Endothelial cell of umbilical vein (primary cell): Measurements from ENCODE around the gene CCDC142. TPM values are rescaled to one million over a fixed set of nuclear protein-coding genes. Genes with fewer than 3 reads are reported as not detected.
A peak's percentile ranks its signal among the peaks of the same experiment; 100 is the strongest.

Experiments used
- BruUV-seq: library from RNA; stranded (reverse); fragments of 400-500 nt; replicated peaks from 2 replicates; lab custom pipeline; 2021; lab: Mats Ljungman, UMichigan
- CTCF ChIA-PET: fragments of 300-600, 350-600 bp; sonication (Branson Sonifier 250); formaldehyde crosslinking; loops from one replicate; lab custom pipeline; 2021; ENCODE audit warnings: antibody characterized with exemption, inconsistent platforms; lab: Charles Lee
- POLR2A ChIA-PET: fragments of 300-600, 350-600 bp; sonication (Branson Sonifier 250); formaldehyde crosslinking; loops from one replicate; lab custom pipeline; 2021; ENCODE audit warnings: antibody characterized with exemption, inconsistent platforms; lab: Charles Lee
- DNase-seq: peaks from one replicate; pipeline ENCODE4 v3.0.0-alpha.2; 2011; ENCODE audit warnings: low read depth, low spot score
- FAIRE-seq: peaks from 2 replicates; lab custom pipeline; 2011; peaks lifted over from hg19 to GRCh38; lab: Jason Lieb, UNC
- H2AFZ ChIP-seq: 2 replicates; pipeline ENCODE4 v1.6.0; 2012; ENCODE audit warnings: low read depth, low read length, control low read depth, inconsistent platforms
- H3K27ac ChIP-seq: 2 replicates; pipeline ENCODE4 v1.5.1; 2011; ENCODE audit warnings: low read depth, mild to moderate bottlenecking, control low read depth, low read length, moderate library complexity; ENCODE audit not compliant: insufficient read depth
- H3K27me3 ChIP-seq, 2 experiments: 2 replicates each; pipeline versions ENCODE4 v1.6.0 to v1.6.1; 2011; ENCODE audit warnings: low read length in 2 of 2, mixed read lengths in 1 of 2; ENCODE audit not compliant: control insufficient read depth in 2 of 2, insufficient read depth in 2 of 2
- H3K36me3 ChIP-seq, 2 experiments: 2 replicates in 1 of 2; 3 replicates in 1 of 2; pipeline ENCODE4 v1.5.1; 2011; ENCODE audit warnings: low read length in 2 of 2, mild to moderate bottlenecking in 1 of 2, moderate library complexity in 1 of 2; ENCODE audit not compliant: control insufficient read depth in 2 of 2, insufficient read depth in 2 of 2; ENCODE audit errors: extremely low read depth in 1 of 2
- H3K4me1 ChIP-seq: 3 replicates; pipeline ENCODE4 v1.5.1; 2011; ENCODE audit warnings: mild to moderate bottlenecking, low read length; ENCODE audit not compliant: control insufficient read depth, insufficient read depth; ENCODE audit errors: extremely low read depth
- H3K4me2 ChIP-seq: 2 replicates; pipeline ENCODE4 v1.6.1; 2011; ENCODE audit warnings: low read length, control low read depth, mixed read lengths; ENCODE audit not compliant: insufficient read depth
- H3K4me3 ChIP-seq, 3 experiments: fragments of 200-600 bp in 1 of 3; sonication (generic), shearing (Covaris generic) in 1 of 3; replicated peaks in 1 of 3; 2 replicates each; pipeline ENCODE4 v1.5.1; 2011 to 2016; ENCODE audit warnings: control low read depth in 3 of 3, low read length in 3 of 3, mild to moderate bottlenecking in 2 of 3, inconsistent platforms in 1 of 3, low read depth in 1 of 3, moderate library complexity in 1 of 3; ENCODE audit not compliant: insufficient read depth in 1 of 3
- H3K79me2 ChIP-seq: 2 replicates; pipeline ENCODE4 v1.6.0; 2012; ENCODE audit warnings: low read length, inconsistent platforms; ENCODE audit not compliant: control insufficient read depth, insufficient read depth
- H3K9ac ChIP-seq: replicated peaks from 2 replicates; pipeline ENCODE3; 2011; ENCODE audit warnings: low read length, control low read depth; ENCODE audit not compliant: insufficient read depth; ENCODE audit errors: extremely low read depth
- H3K9me1 ChIP-seq: replicated peaks from 3 replicates; pipeline ENCODE4 v1.6.0; 2011; ENCODE audit warnings: mild to moderate bottlenecking, low read length; ENCODE audit not compliant: control insufficient read depth, insufficient read depth; ENCODE audit errors: extremely low read depth
- H3K9me3 ChIP-seq: replicated peaks from 2 replicates; pipeline ENCODE4 v1.5.1; 2012; ENCODE audit warnings: low read length, inconsistent platforms; ENCODE audit not compliant: control insufficient read depth, insufficient read depth
- H4K20me1 ChIP-seq: replicated peaks from 2 replicates; pipeline ENCODE3; 2011; ENCODE audit warnings: mild to moderate bottlenecking, low read length; ENCODE audit not compliant: control insufficient read depth, insufficient read depth; ENCODE audit errors: extremely low read depth
- CTCF ChIP-seq, 2 donors: IDR thresholded peaks; 1 replicate in 1 of 2; 2 replicates in 1 of 2; pipeline ENCODE4 v1.5.1; 2011; ENCODE audit warnings: low read length in 2 of 2, mild to moderate bottlenecking in 2 of 2, moderate library complexity in 2 of 2, control low read depth in 1 of 2, inconsistent platforms in 1 of 2, low read depth in 1 of 2; ENCODE audit not compliant: insufficient read depth in 1 of 2; ENCODE audit errors: extremely low read depth in 1 of 2
- EZH2 ChIP-seq: IDR thresholded peaks from 2 replicates; pipeline ENCODE4 v1.6.1; 2012; ENCODE audit warnings: borderline replicate concordance, low read depth, mild to moderate bottlenecking, moderate library complexity, low read length, inconsistent platforms; ENCODE audit not compliant: severe bottlenecking
- FOS ChIP-seq: IDR thresholded peaks from 2 replicates; pipeline ENCODE4 v1.6.1; 2011; ENCODE audit warnings: mild to moderate bottlenecking, low read length, moderate library complexity, borderline replicate concordance; ENCODE audit not compliant: insufficient read depth
- GATA2 ChIP-seq: IDR thresholded peaks from 2 replicates; pipeline ENCODE4 v1.7.0; 2011; ENCODE audit warnings: low read depth, mild to moderate bottlenecking, moderate library complexity, mixed read lengths, low read length; ENCODE audit not compliant: insufficient read length, insufficient read depth
- JUN ChIP-seq: IDR thresholded peaks from 2 replicates; pipeline ENCODE4 v1.6.1; 2011; ENCODE audit warnings: borderline replicate concordance, low read depth; ENCODE audit not compliant: insufficient read length, insufficient read depth
- MAX ChIP-seq: IDR thresholded peaks from 2 replicates; pipeline ENCODE4 v1.6.1; 2011; ENCODE audit not compliant: insufficient read depth, insufficient read length
- MYC ChIP-seq: IDR thresholded peaks from one replicate; pipeline ENCODE4 v1.6.1; 2011; ENCODE audit warnings: mild to moderate bottlenecking, low read depth, low read length
- POLR2A ChIP-seq: IDR thresholded peaks from 2 replicates; pipeline ENCODE4 v1.6.1; 2012; ENCODE audit warnings: low read depth, mild to moderate bottlenecking, control low read depth, low read length
- POLR2AphosphoS5 ChIP-seq: IDR thresholded peaks from 2 replicates; pipeline ENCODE4 v1.6.1; 2012; ENCODE audit warnings: low read depth, mild to moderate bottlenecking, control low read depth, low read length, moderate library complexity; ENCODE audit not compliant: insufficient read depth
- dilution Hi-C: fragments of 300-500 bp; cut with MboI; formaldehyde crosslinking; loops from one replicate; pipeline ENCODE4 v1.15.0; 2019; ENCODE audit warnings: low sequenced_read_pairs; ENCODE audit not compliant: extremely low pct_ligation_motif_present
- intact Hi-C: fragments of 100-400 bp; cut with micrococcal nuclease; formaldehyde crosslinking; loops from one replicate; pipeline ENCODE4 v1.10.0; 2022
- polyA plus RNA-seq, 4 experiments: library from polyadenylated mRNA; depleted of rRNA in 3 of 4; stranded (reverse) in 3 of 4; unstranded in 1 of 4; fragments of >200 nt; gene quantifications; 2 replicates each; pipeline versions ENCODE4 v1.2.1 to v1.2.3, GENCODE V29; 2011 to 2012; ENCODE audit warnings: missing spikeins in 1 of 4
- total RNA-seq: library from RNA; stranded (reverse); gene quantifications from 2 replicates; pipeline ENCODE4 v1.2.3, GENCODE V29; 2021

The CCDC142 gene
- total and polyA plus RNA-seq, 2 donors (not counting 3 experiments of a cell fraction or from before 2014, with no cell fraction given), result 12.8 to 23.8 TPM

- peak within 1 kb of the TSS; percentile 84 for H3K4me2 ChIP-seq
- peaks cover 22% of the 10 kb centered on the region for H3K4me1 ChIP-seq
- H3K27me3 ChIP-seq, result peaks cover 0 to under 1% of the 10 kb centered on the region in 2 experiments
- peaks cover 0 to 12% of the 10 kb centered on the region in 2 experiments for H3K36me3 ChIP-seq
- DNase-seq, result peak; percentile 100
- intact Hi-C loops, result loop anchor here (1.0 kb wide), 2 partner anchors 24 to 71 kb away; partner anchors contain the start of genes AUP1, CCDC142 and HTRA2
- no peaks in the 10 kb centered on the region for H4K20me1 ChIP-seq
- peak within 1 kb of the TSS; percentile 80 to 87 (median 82) for H3K4me3 ChIP-seq
- TSS peak; percentile 18 for BruUV-seq
- ChIA-PET POLR2A (interaction anchor here (0.6 to 1.3 kb wide), 6 partner anchors 10 to 72 kb away, joined by 3 to 5 read pairs (median 4); partner anchors contain the start of gene HTRA2), CTCF (interaction anchor here (0.7 to 2.3 kb wide), 9 partner anchors 10 to 124 kb away, joined by 3 to 7 read pairs (median 3); partner anchors contain the start of genes CCDC142, LBX2 and TTC31)
- H3K79me2 ChIP-seq, result peaks cover 6% of the 10 kb centered on the region
- H3K9ac ChIP-seq, result peak within 1 kb of the TSS; percentile 74
- H2AFZ ChIP-seq, result peak within 1 kb of the TSS; percentile 77
- dilution Hi-C loops, result no loop called here
- H3K9me3 ChIP-seq, result no peaks in the 10 kb centered on the region
- peak within 1 kb of the TSS; percentile 51 for H3K27ac ChIP-seq
- FAIRE-seq, result peak; percentile 100
- TF ChIP-seq MYC, result no peak
- TF ChIP-seq POLR2A, result peak; percentile 66
- TF ChIP-seq EZH2, result peak; percentile 87
- H3K9me1 ChIP-seq, result no peaks in the 10 kb centered on the region
Observed at GRCh38 chr2:74458132-74458937, 24.5 kb downstream of the CCDC142 start, which contains the start of gene WBP1. Gene WBP1 (plus strand): TSS chr2:74458438. CDS start chr2:74458603, 165 bp downstream.

- Histone ChIP-seq H3K4me3 (peak overlapping the region; percentile 59 to 78 (median 77)), H3K36me3 (peaks cover 0 to 8% of the 10 kb centered on the region in 2 experiments), H3K79me2 (peaks cover 2% of the 10 kb centered on the region), H2AFZ (peak overlapping the region; percentile 77), H3K9ac (peak overlapping the region; percentile 58), H3K4me2 (peak overlapping the region; percentile 83), H3K9me3 (no peaks in the 10 kb centered on the region), H3K9me1 (no peaks in the 10 kb centered on the region), H3K27me3 (peaks cover 0 to 4% of the 10 kb centered on the region in 2 experiments), H3K27ac (peak overlapping the region; percentile 51), H3K4me1 (peaks cover 22% of the 10 kb centered on the region), H4K20me1 (no peaks in the 10 kb centered on the region)
- POLR2A ChIA-PET, result interaction anchor here (0.6 to 1.3 kb wide), 5 partner anchors 18 to 73 kb away, joined by 3 to 5 read pairs (median 4); partner anchors contain the start of gene HTRA2
- no peak for DNase-seq
- dilution Hi-C loops (no loop called here), intact Hi-C loops (loop anchor here (1.0 kb wide), 2 partner anchors 25 to 72 kb away; partner anchors contain the start of genes AUP1, CCDC142 and HTRA2)
- no TSS peak for BruUV-seq
- TF ChIP-seq MAX (no peak), FOS (no peak), GATA2 (no peak), MYC (no peak), JUN (no peak), EZH2 (no peak), POLR2AphosphoS5 (no peak), CTCF (IDR thresholded peaks at IDR 0.05; ENCODE audit: extremely low read depth in 1 of 2, insufficient read depth in 1 of 2, low read depth in 1 of 2, low read length in 2 of 2) (no peak), POLR2A (no peak)
- FAIRE-seq, result no peak
- CTCF ChIA-PET, result interaction anchor here (1.2 to 2.3 kb wide), 5 partner anchors 11 to 75 kb away, joined by 3 to 7 read pairs (median 4); partner anchors contain the start of gene LBX2
Observed at GRCh38 chr2:74457549-74458131, 25.2 kb downstream of the CCDC142 start.
